CD4-positive, alpha-beta T cell treated with Interleukin-12 subunit alpha and Interleukin-12 subunit beta, for 1 hour (primary cell): ENCODE measurements around the gene GPC4.
"Not testable (repeated sequence)": the region's sequence is repeated elsewhere in the genome, so short reads cannot be mapped to it uniquely, and the experiment has no call there.

Experiments used
- DNase-seq: peaks from one replicate; pipeline ENCODE4 v3.0.0-alpha.2; 2020

Gene GPC4

GRCh38 chrX:133365871-133366611 is 49.2 kb downstream of the GPC4 start:
- no peak for DNase-seq

- DNase-seq: no peak
These were observed 50.4 kb downstream of the GPC4 start for GRCh38 chrX:133364865-133365264.

- no peak for DNase-seq
These were observed 51.1 kb downstream of the GPC4 start for GRCh38 chrX:133364196-133364595.

GRCh38 chrX:133362538-133362937 is 52.8 kb downstream of the GPC4 start:
- DNase-seq: no peak

- DNase-seq: no peak
These were observed 55.8 kb downstream of the GPC4 start for GRCh38 chrX:133359466-133359865.

GRCh38 chrX:133353233-133353632 is 62.1 kb downstream of the GPC4 start:
- DNase-seq: no peak

- DNase-seq: no peak
These were observed 64.5 kb downstream of the GPC4 start for GRCh38 chrX:133350751-133351150.

- DNase-seq: no peak
These were observed 69.3 kb downstream of the GPC4 start for GRCh38 chrX:133346026-133346425.

- no peak for DNase-seq
These were observed 75.7 kb downstream of the GPC4 start for GRCh38 chrX:133339566-133339965.

- DNase-seq: no peak
These were observed 78.0 kb downstream of the GPC4 start for GRCh38 chrX:133337250-133337649.

GRCh38 chrX:133335027-133335426 is 80.3 kb downstream of the GPC4 start:
- peak; percentile 0 for DNase-seq

GRCh38 chrX:133333154-133333750 is 82.0 kb downstream of the GPC4 start:
- no peak for DNase-seq

GRCh38 chrX:133332737-133333136 is 82.6 kb downstream of the GPC4 start:
- DNase-seq: no peak

- DNase-seq: no peak
These were observed 84.3 kb downstream of the GPC4 start for GRCh38 chrX:133330956-133331355.

GRCh38 chrX:133325422-133325821 is 89.9 kb downstream of the GPC4 start:
- DNase-seq: no peak

GRCh38 chrX:133323431-133323830 is 91.9 kb downstream of the GPC4 start:
- DNase-seq: no peak

- DNase-seq: not testable (repeated sequence)
These were observed 93.0 kb downstream of the GPC4 start for GRCh38 chrX:133322269-133322668.

- no peak for DNase-seq
These were observed 93.8 kb downstream of the GPC4 start for GRCh38 chrX:133321451-133321850.

GRCh38 chrX:133314281-133314680 is 101.0 kb downstream of the GPC4 start:
- no peak for DNase-seq

GRCh38 chrX:133308499-133308897 is 106.8 kb downstream of the GPC4 start:
- no peak for DNase-seq

GRCh38 chrX:133307637-133308498 is 107.4 kb downstream of the GPC4 start:
- no peak for DNase-seq

- DNase-seq: no peak
These were observed 108.2 kb downstream of the GPC4 start for GRCh38 chrX:133307094-133307493.

GRCh38 chrX:133306316-133306715 is 109.0 kb downstream of the GPC4 start:
- no peak for DNase-seq

GRCh38 chrX:133305348-133305747 is 109.9 kb downstream of the GPC4 start:
- no peak for DNase-seq
